Measurements from ENCODE around the gene GSDMA.

The GSDMA gene

DNA sequence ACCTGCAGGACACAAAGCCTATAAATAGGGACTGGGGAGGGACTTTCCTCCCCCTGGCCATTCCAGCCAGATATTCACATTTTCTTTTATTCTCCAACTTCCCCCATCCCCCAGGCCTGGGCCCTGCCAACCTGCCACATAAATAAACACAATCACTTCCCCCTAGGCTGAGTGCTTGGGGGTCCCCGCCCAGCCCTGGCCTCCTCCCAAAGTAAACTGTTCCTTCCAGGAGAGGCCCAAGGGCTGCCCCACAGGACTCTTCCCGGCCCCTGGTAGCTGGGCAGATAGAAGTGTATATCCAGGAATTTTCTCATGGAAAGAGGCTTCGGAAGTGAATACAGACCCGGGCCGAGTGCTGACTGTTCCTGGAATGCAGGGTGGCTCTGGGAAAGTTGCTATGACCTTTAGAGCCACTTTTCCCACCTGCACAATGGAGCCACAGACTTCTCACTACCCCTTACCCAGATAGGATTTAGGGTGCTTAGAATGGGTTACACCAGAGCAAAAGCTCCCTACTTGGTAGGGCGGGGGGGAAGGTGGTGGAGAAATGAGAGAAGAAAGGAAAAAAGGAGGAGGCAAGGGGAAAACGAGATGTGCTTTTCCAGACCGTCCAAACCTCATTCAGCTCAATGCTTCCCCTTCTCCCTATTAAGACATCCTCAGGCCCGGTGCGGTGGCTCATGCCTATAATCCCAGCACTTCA lies 60.9 kb downstream of the GSDMA start:
- FAIRE-seq = no peak

DNA sequence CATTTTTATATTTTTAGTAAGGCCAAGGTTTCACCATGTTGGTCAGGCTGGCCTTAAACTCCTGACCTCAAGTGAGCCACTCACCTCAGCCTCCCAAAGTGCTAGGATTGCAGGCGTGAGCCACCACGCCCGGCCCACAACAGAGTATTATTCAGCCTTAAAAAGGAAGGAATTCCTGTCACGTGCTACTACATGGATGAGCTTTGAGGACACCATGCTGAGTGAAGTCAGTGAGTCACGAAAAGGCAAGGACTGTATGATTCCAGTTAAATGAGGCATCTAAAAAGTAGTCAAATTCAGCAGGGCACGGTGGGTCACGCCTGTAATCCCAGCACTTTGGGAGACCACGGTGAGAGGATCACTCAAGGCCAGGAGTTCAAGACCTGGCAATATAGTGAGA lies 62.1 kb downstream of the GSDMA start:
- FAIRE-seq = no peak

- no peak for FAIRE-seq
These were observed 62.8 kb downstream of the GSDMA start for GRCh38 chr17:40025559-40025958.

- no peak for FAIRE-seq
These were observed 63.4 kb downstream of the GSDMA start for GRCh38 chr17:40025991-40026815.

GRCh38 chr17:40026816-40027613 lies 64.2 kb downstream of the GSDMA start:
- no peak for FAIRE-seq

Data from colon (tissue), 2 donors.